Osteoblast (primary cell): ENCODE data around the gene PTGR3. TPM values are rescaled to one million over a fixed set of nuclear protein-coding genes. Genes with fewer than 3 reads are reported as not detected.

Experiments
- DNase-seq: peaks from one replicate; pipeline ENCODE4 v3.0.0; 2011; ENCODE audit warnings: low spot score, mixed read lengths; ENCODE audit not compliant: insufficient read length; ENCODE audit errors: missing footprints
- H2AFZ ChIP-seq: 2 replicates; pipeline ENCODE4 v1.6.0; 2011; ENCODE audit warnings: mild to moderate bottlenecking, low read length
- H3K27ac ChIP-seq: 2 replicates; pipeline ENCODE4 v1.5.1; 2011; ENCODE audit warnings: mild to moderate bottlenecking, low read depth, low read length, moderate library complexity
- H3K27me3 ChIP-seq: 2 replicates; pipeline ENCODE4 v1.6.0; 2012; ENCODE audit warnings: mild to moderate bottlenecking, control low read depth, inconsistent platforms, low read length, moderate library complexity; ENCODE audit not compliant: insufficient read depth
- H3K36me3 ChIP-seq: 2 replicates; pipeline ENCODE4 v1.5.1; 2011; ENCODE audit warnings: mild to moderate bottlenecking, low read length, control low read depth, moderate library complexity; ENCODE audit not compliant: insufficient read depth
- H3K4me1 ChIP-seq: 2 replicates; pipeline ENCODE4 v1.5.1; 2011; ENCODE audit warnings: mild to moderate bottlenecking, low read length, control low read depth, moderate library complexity; ENCODE audit not compliant: insufficient read depth
- H3K4me2 ChIP-seq: 2 replicates; pipeline ENCODE4 v1.6.0; 2011; ENCODE audit warnings: mild to moderate bottlenecking, low read length; ENCODE audit not compliant: insufficient read depth
- H3K4me3 ChIP-seq: fragments of 200-600 bp; sonication (generic); 3 replicates; pipeline ENCODE4 v1.5.1; 2012; ENCODE audit warnings: mild to moderate bottlenecking, low read length, inconsistent platforms; ENCODE audit not compliant: insufficient read depth
- H3K79me2 ChIP-seq: 2 replicates; pipeline ENCODE4 v1.6.0; 2012; ENCODE audit warnings: mild to moderate bottlenecking, low read length, control low read depth, inconsistent platforms; ENCODE audit not compliant: insufficient read depth
- H3K9me3 ChIP-seq: 2 replicates; pipeline ENCODE4 v1.5.1; 2011; ENCODE audit warnings: low read depth, low read length, control low read depth
- H4K20me1 ChIP-seq: 2 replicates; pipeline ENCODE4 v1.6.0; 2012; ENCODE audit warnings: mild to moderate bottlenecking, low read length, control low read depth; ENCODE audit not compliant: insufficient read depth
- total RNA-seq: library from RNA; depleted of rRNA; stranded (reverse); fragments of >200 nt; gene quantifications from 2 replicates; pipeline ENCODE4 v1.2.3, GENCODE V29; 2012
- TF ChIP-seq, protein P1 (sequence below): IDR thresholded peaks from 2 replicates; pipeline ENCODE4 v1.5.1; 2011; ENCODE audit warnings: mild to moderate bottlenecking, low read depth, low read length, moderate library complexity; ENCODE audit errors: extremely low read depth

Gene PTGR3
- total RNA-seq, 1 donor, result 8.3 TPM

DNA sequence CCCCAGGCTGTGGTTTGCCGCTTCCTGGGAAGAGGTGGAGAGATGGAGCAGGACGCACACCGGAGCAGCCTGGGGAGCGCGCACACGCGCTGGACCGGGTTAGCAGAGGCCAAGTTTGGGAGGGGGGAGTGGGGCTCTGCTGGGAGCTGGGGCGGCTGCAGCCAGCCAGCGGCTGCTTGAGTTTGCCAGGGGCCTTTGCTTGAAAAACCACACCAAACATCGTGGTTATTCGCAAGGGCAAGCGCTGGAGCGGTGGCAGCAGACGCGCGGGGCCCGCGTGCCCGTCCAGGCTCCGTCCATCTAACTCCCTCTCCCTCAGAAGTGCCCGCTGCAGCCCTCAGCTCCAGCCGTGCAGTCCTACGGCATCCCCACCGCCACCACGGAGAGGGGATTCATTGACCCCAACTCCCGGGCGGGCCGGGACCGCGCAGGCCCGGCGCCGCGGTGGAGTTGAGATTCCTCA is 4.6 kb downstream of the PTGR3 start:
- Histone ChIP-seq H3K4me3 (peak overlapping the region; percentile 67), H3K36me3 (peaks cover 4% of the 10 kb centered on the region), H3K4me2 (peak overlapping the region; percentile 72), H2AFZ (peak overlapping the region; percentile 47), H3K27me3 (no peaks in the 10 kb centered on the region), H3K9me3 (no peaks in the 10 kb centered on the region), H3K79me2 (peaks cover 71% of the 10 kb centered on the region), H4K20me1 (peaks cover 28% of the 10 kb centered on the region), H3K4me1 (peaks cover 20% of the 10 kb centered on the region), H3K27ac (no peak overlapping the region)
- DNase-seq, result peak; percentile 93
- TF ChIP-seq, protein P1, sequence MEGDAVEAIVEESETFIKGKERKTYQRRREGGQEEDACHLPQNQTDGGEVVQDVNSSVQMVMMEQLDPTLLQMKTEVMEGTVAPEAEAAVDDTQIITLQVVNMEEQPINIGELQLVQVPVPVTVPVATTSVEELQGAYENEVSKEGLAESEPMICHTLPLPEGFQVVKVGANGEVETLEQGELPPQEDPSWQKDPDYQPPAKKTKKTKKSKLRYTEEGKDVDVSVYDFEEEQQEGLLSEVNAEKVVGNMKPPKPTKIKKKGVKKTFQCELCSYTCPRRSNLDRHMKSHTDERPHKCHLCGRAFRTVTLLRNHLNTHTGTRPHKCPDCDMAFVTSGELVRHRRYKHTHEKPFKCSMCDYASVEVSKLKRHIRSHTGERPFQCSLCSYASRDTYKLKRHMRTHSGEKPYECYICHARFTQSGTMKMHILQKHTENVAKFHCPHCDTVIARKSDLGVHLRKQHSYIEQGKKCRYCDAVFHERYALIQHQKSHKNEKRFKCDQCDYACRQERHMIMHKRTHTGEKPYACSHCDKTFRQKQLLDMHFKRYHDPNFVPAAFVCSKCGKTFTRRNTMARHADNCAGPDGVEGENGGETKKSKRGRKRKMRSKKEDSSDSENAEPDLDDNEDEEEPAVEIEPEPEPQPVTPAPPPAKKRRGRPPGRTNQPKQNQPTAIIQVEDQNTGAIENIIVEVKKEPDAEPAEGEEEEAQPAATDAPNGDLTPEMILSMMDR, result no peak

DNA sequence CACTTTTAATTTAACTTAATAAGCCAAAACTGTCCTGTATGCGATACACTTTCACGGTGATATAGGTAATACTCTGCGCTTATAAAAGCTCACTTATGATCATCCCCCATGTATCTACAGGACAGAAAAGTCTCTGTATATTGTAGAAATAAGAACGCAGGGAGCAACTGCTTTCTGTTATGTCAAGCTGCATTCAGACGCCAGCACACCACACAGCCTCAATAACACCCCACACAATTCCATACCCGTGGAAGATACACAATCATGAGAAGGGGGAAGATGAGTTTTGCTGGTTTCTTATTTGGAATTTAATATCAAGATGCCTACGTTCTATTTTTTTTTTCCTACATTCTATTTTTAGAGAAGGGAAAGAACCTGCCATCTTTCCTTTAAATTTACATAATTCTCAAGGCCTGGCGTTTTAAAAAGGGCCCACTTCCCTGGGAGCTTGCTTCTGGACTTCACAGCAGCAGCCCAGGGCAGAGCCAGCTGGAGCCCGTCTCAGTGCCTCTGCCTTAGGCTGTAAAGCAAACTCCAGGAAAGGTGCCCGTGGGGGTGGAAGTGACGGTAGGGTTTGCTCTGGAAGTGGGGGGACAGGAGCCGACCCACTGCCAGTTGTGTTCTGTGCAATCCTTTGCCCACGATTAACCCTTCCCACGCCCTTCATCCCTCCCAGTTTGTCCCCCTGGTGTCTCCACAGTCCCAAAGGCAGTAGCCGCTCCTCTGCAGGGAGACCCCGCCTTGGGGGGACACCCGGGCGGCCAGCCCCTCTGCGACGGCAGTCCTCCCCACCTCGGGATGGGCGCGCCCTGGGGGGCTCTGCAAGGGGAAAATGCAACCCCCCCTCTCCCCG is 5.3 kb downstream of the PTGR3 start:
- Histone ChIP-seq H4K20me1 (peaks cover 28% of the 10 kb centered on the region), H2AFZ (no peak overlapping the region), H3K4me2 (peak overlapping the region; percentile 72), H3K4me3 (peak overlapping the region; percentile 67), H3K27me3 (no peaks in the 10 kb centered on the region), H3K79me2 (peaks cover 71% of the 10 kb centered on the region), H3K9me3 (no peaks in the 10 kb centered on the region), H3K36me3 (peaks cover 4% of the 10 kb centered on the region), H3K4me1 (peaks cover 20% of the 10 kb centered on the region), H3K27ac (no peak overlapping the region)
- peak; percentile 83 for DNase-seq
- TF ChIP-seq, protein P1, result no peak

DNA sequence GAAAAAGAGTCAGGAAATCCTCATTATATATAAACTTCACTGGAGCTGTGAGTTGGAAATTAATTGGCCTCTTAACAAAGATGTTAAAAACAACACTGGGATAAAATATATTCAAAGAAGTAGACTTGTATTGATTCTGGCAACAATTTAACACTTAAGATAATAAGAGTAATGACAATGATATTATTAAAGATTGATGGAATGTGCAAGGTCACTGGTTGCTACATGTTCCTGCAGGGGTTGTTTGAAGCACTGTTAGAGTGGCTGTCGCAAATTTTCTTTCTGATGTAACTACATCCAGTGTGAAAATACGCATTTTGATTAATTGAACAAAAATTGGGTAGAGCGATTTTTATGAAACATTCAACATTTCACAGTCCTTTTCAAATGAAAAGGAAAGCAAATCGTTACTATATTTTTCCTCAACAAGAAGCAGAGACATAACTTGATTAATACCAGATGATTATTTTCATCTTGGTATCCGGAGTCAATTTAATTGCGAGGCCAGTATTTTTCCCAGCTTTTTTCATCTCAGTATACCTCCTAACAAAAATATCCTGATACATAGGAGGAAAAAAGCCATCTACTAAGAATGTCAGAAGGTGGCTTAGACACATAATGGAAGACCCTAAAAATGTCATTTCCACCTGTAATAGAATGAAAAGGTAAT is 6.1 kb downstream of the PTGR3 start:
- H3K27me3 ChIP-seq, result no peaks in the 10 kb centered on the region
- TF ChIP-seq, protein P1, result no peak
- H3K79me2 ChIP-seq, result peaks cover 66% of the 10 kb centered on the region
- H3K27ac ChIP-seq, result no peak overlapping the region
- DNase-seq, result no peak
- H3K36me3 ChIP-seq, result peaks cover 4% of the 10 kb centered on the region
- peaks cover 25% of the 10 kb centered on the region for H3K4me1 ChIP-seq
- H2AFZ ChIP-seq, result no peak overlapping the region
- H3K4me3 ChIP-seq, result no peak overlapping the region
- H4K20me1 ChIP-seq, result peaks cover 25% of the 10 kb centered on the region
- no peaks in the 10 kb centered on the region for H3K9me3 ChIP-seq
- H3K4me2 ChIP-seq, result no peak overlapping the region
